GM19193 (cell line): ENCODE results near the gene PDE8B.

Experiments used
- POLR2A ChIP-seq: IDR thresholded peaks from 4 replicates; pipeline ENCODE4 v1.6.1; 2011; ENCODE audit not compliant: insufficient read depth, insufficient read length; ENCODE audit errors: extremely low read depth

PDE8B gene

DNA sequence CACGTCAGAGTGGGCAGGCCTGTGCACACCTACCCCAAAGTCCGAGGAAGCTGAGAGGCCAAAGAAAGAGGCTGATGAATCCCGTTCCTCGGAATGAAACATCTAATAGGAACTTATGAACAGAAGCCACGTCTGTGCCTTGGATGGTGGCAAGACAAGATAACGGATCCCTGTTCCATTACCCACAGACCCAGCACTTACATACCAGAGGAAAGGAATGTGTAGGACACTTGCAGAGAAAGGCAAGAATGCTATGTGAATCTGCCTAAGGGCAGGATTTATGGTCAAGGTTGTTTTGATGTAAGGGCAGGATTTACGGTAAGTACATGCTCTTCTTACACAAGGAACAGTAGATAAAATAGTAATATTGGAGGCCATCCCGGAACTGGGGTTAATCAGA, 188.4 kb downstream of the PDE8B start:
- no peak for TF ChIP-seq POLR2A

GRCh38 chr5:77400645-77401044, 190.2 kb downstream of the PDE8B start:
- no peak for TF ChIP-seq POLR2A

GRCh38 chr5:77402796-77403195, 192.3 kb downstream of the PDE8B start:
- no peak for TF ChIP-seq POLR2A

GRCh38 chr5:77407152-77407551, 196.7 kb downstream of the PDE8B start:
- no peak for TF ChIP-seq POLR2A

DNA sequence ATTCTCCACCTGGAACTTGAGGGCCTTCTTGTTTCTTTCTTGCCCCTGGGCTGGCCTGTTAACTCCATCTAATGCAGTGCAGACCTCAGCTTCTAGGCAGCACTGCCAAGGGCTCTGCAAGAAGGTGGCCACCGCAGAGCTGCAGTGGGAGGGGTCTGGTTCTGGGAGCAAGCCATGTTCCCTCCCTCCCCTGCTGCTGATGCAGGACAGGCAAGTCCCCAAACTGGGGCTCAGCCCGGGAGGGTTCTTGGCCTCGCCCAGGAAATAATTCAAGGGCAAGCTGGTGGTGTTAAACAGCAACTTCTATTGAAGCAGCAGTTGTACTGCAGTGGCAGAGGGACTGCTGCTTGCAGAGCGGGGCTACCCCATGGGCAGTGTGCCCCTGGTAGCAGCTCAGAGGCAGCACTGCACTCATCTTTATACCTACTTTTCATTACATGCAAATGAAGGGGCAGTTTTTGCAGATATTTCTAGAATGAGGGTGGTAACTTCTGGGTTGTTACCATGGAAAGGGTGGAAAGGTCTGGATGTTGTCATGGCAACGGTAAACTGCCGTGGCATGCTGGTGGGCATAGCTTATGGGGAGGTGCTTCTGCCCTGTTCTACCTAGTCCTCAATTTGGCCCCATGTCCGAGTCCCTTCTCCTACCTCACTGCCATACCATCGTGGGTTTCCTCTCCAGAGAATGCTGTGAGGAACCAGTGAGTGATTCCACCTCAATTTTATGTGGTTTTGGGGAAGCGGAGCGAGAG, 199.6 kb downstream of the PDE8B start:
- TF ChIP-seq POLR2A: no peak

DNA sequence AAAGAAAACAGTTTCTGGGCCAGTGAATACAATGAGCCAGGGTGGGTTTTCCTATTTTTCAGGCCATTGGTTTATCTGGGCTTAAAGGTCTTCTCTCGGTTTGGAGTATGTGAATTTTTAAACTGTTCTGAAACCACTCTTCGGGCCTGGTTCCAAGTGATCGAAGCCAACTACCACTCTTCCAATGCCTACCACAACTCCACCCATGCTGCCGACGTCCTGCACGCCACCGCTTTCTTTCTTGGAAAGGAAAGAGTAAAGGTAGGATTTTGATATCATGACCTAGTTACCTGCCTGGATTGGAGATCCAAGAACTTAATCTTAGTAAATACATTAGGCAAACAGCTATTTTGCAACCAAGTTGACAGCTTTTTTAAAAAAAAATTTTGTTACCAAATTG, 202.6 kb downstream of the PDE8B start:
- no peak for TF ChIP-seq POLR2A

DNA sequence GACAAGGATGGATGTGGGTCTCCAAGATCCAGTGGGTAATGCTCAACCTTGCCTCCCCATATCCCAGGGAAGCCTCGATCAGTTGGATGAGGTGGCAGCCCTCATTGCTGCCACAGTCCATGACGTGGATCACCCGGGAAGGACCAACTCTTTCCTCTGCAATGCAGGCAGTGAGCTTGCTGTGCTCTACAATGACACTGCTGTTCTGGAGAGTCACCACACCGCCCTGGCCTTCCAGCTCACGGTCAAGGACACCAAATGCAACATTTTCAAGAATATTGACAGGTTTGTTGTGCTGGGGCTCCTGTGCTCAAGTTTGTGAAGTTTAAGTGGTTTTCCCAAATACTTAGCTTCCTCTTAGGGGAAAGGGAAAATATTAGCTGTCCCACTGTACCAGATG, 207.7 kb downstream of the PDE8B start:
- no peak for TF ChIP-seq POLR2A

GRCh38 chr5:77418601-77419581, 208.4 kb downstream of the PDE8B start:
- TF ChIP-seq POLR2A: no peak

DNA sequence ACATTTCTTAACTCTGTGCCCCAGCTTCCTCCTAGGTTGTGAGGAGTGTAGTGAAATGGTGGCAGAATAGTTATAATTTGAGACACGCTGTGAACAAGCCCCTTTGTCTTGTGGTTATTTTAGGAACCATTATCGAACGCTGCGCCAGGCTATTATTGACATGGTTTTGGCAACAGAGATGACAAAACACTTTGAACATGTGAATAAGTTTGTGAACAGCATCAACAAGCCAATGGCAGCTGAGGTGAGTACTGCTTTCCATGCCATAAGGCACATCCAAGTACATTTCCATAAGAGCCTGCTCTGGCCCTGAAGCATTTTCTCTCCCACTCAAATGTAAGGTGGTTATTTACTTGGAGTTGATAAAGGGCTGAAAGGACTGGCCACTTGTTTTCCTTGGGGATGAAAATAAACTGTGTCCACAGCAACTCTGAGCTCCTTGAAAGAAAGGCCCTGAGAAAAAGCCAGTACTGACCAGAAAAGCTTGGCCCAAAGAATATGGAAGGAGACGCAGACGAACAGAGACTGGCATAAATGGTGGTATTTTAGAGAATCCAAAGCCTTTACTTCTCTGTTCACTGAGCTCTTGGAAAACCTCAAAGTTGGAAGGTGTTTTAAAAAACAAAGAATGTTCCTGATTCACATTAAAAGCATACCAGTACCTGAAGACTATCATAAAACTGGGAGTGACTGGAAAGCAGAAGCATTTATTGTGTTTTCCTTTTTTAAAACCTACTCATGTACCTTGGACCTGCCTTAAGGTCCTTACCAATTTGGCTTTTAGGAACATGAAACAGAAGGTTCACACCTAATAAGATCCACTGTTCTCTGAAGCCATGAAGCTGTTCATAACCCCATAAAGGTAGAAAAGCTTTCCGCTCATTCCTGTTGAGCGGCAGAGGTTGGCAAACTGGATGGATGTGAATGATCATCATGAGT, 209.4 kb downstream of the PDE8B start:
- TF ChIP-seq POLR2A: no peak

- TF ChIP-seq POLR2A: no peak
Measured at GRCh38 chr5:77420940-77421339, 210.5 kb downstream of the PDE8B start.

GRCh38 chr5:77423022-77423750, 212.7 kb downstream of the PDE8B start:
- TF ChIP-seq POLR2A: no peak

GRCh38 chr5:77424921-77425320, 214.4 kb downstream of the PDE8B start:
- TF ChIP-seq POLR2A: no peak

DNA sequence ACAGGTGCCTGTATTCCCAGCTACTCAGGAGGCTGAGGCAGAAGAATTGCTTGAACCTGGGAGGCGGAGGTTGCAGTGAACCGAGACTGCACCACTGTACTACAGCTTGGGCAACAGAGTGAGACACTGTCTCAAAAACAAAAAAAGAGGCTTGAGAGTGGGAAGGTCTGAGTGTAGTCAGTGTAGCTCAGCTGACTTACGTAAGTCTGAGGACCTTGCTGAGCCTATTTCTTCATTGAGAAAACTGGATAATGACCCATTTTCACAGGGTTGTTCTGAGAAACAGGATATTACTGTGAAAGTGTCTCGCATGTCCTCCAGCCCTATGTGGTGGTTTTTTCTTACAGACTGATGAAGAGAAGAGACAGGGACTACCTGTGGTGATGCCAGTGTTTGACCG, 214.9 kb downstream of the PDE8B start:
- TF ChIP-seq POLR2A: no peak
